ENCODE results near the gene SPEN.

The SPEN gene

DNA sequence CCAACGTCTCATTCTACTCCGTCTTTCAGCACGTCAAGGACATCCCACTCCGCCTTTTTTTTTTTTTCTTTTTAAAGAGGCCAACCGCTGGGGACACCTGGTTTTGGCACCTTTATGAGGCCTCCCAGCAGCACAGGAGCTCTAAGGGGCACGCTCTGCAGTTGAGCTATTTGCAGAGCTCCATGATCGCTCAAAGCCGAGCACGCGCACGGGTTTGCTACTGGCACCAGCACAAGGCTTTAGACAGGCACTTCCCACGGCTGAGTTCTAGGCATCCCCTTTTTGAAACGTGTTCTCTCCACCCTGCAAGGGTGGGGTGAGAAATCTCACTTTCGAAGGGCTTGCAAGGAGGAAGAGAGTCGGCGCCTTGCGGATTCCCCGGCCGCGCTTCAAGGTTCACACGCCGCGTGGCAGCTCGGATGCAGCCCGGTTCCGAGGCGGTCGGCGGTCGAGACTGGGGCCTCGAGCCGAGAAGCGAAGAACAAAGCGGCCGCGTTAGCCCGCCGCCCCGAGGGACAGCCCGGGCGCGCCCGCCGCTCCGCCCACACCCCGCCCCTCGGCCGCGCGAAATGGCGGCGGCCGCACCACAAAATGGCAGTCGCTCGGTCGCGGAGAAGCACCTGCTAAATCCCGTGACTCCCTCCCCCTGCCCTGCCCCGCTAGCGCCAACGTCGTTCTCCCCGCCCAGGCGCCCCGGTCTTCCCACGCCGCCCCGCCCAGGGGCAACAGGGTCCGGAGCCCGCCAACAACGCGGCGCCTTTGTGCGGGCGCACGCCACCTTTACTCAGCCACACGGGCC lies 12.9 kb upstream of the SPEN start (continued):
- TF ChIP-seq ZNF202 (tag by site-specific recombination; IDR thresholded peaks at IDR 0.05; ENCODE audit: borderline replicate concordance) (no peak), KLF10 (tag by site-specific recombination; IDR thresholded peaks at IDR 0.05) (peak; percentile 99), OSR2 (tag by site-specific recombination; IDR thresholded peaks at IDR 0.05) (peak; percentile 99), ZNF248 (tag by site-specific recombination; IDR thresholded peaks at IDR 0.05) (no peak), ZNF521 (tag by site-specific recombination; IDR thresholded peaks at IDR 0.05) (no peak), ZSCAN4 (tag by site-specific recombination; IDR thresholded peaks at IDR 0.05) (0 out of 2 replicates have a peak, but pooled peaks have one; percentile 2), ZXDB (tag by site-specific recombination; IDR thresholded peaks at IDR 0.05) (peak; percentile 86), ZNF571 (tag by site-specific recombination; IDR thresholded peaks at IDR 0.05) (no peak), ZNF10 (tag by site-specific recombination; IDR thresholded peaks at IDR 0.05) (peak; percentile 52; the same call in 1 of the 2 replicates), ZIC2 (tag by site-specific recombination; IDR thresholded peaks at IDR 0.05) (peak; percentile 89), ZNF692 (tag by site-specific recombination; IDR thresholded peaks at IDR 0.05) (peak; percentile 98), ZNF677 (tag by site-specific recombination; IDR thresholded peaks at IDR 0.05) (no peak), ZFHX2 (tag by site-specific recombination; conservative IDR thresholded peaks at IDR 0.05) (peak; percentile 97), ZNF670 (tag by site-specific recombination; IDR thresholded peaks at IDR 0.05; ENCODE audit: low read depth) (no peak), SP2 (tag by site-specific recombination; IDR thresholded peaks at IDR 0.05) (peak; percentile 80)
- TF ChIP-seq, protein P1, sequence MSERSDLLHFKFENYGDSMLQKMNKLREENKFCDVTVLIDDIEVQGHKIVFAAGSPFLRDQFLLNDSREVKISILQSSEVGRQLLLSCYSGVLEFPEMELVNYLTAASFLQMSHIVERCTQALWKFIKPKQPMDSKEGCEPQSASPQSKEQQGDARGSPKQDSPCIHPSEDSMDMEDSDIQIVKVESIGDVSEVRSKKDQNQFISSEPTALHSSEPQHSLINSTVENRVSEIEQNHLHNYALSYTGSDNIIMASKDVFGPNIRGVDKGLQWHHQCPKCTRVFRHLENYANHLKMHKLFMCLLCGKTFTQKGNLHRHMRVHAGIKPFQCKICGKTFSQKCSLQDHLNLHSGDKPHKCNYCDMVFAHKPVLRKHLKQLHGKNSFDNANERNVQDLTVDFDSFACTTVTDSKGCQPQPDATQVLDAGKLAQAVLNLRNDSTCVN (tag by site-specific recombination; optimal IDR thresholded peaks at IDR 0.05): peak; percentile 92
- TF ChIP-seq, protein P2, sequence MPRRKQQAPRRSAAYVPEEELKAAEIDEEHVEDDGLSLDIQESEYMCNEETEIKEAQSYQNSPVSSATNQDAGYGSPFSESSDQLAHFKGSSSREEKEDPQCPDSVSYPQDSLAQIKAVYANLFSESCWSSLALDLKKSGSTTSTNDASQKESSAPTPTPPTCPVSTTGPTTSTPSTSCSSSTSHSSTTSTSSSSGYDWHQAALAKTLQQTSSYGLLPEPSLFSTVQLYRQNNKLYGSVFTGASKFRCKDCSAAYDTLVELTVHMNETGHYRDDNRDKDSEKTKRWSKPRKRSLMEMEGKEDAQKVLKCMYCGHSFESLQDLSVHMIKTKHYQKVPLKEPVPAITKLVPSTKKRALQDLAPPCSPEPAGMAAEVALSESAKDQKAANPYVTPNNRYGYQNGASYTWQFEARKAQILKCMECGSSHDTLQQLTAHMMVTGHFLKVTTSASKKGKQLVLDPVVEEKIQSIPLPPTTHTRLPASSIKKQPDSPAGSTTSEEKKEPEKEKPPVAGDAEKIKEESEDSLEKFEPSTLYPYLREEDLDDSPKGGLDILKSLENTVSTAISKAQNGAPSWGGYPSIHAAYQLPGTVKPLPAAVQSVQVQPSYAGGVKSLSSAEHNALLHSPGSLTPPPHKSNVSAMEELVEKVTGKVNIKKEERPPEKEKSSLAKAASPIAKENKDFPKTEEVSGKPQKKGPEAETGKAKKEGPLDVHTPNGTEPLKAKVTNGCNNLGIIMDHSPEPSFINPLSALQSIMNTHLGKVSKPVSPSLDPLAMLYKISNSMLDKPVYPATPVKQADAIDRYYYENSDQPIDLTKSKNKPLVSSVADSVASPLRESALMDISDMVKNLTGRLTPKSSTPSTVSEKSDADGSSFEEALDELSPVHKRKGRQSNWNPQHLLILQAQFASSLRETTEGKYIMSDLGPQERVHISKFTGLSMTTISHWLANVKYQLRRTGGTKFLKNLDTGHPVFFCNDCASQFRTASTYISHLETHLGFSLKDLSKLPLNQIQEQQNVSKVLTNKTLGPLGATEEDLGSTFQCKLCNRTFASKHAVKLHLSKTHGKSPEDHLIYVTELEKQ (tag by site-specific recombination; IDR thresholded peaks at IDR 0.05; ENCODE audit: borderline replicate concordance): peak; percentile 38; the same call in 1 of the 2 replicates
- TF ChIP-seq, protein P3, sequence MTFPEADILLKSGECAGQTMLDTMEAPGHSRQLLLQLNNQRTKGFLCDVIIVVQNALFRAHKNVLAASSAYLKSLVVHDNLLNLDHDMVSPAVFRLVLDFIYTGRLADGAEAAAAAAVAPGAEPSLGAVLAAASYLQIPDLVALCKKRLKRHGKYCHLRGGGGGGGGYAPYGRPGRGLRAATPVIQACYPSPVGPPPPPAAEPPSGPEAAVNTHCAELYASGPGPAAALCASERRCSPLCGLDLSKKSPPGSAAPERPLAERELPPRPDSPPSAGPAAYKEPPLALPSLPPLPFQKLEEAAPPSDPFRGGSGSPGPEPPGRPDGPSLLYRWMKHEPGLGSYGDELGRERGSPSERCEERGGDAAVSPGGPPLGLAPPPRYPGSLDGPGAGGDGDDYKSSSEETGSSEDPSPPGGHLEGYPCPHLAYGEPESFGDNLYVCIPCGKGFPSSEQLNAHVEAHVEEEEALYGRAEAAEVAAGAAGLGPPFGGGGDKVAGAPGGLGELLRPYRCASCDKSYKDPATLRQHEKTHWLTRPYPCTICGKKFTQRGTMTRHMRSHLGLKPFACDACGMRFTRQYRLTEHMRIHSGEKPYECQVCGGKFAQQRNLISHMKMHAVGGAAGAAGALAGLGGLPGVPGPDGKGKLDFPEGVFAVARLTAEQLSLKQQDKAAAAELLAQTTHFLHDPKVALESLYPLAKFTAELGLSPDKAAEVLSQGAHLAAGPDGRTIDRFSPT (tag by site-specific recombination; IDR thresholded peaks at IDR 0.05): peak; percentile 76; the same call in 1 of the 2 replicates
- TF ChIP-seq, protein P4, sequence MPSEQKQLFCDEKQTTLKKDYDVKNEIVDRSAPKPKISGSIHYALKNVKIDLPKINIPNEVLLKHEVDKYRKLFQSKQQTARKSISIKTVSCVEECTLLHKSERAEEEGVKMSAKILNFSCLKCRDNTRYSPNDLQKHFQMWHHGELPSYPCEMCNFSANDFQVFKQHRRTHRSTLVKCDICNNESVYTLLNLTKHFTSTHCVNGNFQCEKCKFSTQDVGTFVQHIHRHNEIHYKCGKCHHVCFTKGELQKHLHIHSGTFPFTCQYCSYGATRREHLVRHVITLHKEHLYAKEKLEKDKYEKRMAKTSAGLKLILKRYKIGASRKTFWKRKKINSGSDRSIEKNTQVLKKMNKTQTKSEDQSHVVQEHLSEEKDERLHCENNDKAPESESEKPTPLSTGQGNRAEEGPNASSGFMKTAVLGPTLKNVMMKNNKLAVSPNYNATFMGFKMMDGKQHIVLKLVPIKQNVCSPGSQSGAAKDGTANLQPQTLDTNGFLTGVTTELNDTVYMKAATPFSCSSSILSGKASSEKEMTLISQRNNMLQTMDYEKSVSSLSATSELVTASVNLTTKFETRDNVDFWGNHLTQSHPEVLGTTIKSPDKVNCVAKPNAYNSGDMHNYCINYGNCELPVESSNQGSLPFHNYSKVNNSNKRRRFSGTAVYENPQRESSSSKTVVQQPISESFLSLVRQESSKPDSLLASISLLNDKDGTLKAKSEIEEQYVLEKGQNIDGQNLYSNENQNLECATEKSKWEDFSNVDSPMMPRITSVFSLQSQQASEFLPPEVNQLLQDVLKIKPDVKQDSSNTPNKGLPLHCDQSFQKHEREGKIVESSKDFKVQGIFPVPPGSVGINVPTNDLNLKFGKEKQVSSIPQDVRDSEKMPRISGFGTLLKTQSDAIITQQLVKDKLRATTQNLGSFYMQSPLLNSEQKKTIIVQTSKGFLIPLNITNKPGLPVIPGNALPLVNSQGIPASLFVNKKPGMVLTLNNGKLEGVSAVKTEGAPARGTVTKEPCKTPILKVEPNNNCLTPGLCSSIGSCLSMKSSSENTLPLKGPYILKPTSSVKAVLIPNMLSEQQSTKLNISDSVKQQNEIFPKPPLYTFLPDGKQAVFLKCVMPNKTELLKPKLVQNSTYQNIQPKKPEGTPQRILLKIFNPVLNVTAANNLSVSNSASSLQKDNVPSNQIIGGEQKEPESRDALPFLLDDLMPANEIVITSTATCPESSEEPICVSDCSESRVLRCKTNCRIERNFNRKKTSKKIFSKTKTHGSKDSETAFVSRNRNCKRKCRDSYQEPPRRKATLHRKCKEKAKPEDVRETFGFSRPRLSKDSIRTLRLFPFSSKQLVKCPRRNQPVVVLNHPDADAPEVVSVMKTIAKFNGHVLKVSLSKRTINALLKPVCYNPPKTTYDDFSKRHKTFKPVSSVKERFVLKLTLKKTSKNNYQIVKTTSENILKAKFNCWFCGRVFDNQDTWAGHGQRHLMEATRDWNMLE (tag by site-specific recombination; conservative IDR thresholded peaks at IDR 0.05; ENCODE audit: low read depth): peak; percentile 11; the same call in 1 of the 2 replicates
- TF ChIP-seq, protein P5, sequence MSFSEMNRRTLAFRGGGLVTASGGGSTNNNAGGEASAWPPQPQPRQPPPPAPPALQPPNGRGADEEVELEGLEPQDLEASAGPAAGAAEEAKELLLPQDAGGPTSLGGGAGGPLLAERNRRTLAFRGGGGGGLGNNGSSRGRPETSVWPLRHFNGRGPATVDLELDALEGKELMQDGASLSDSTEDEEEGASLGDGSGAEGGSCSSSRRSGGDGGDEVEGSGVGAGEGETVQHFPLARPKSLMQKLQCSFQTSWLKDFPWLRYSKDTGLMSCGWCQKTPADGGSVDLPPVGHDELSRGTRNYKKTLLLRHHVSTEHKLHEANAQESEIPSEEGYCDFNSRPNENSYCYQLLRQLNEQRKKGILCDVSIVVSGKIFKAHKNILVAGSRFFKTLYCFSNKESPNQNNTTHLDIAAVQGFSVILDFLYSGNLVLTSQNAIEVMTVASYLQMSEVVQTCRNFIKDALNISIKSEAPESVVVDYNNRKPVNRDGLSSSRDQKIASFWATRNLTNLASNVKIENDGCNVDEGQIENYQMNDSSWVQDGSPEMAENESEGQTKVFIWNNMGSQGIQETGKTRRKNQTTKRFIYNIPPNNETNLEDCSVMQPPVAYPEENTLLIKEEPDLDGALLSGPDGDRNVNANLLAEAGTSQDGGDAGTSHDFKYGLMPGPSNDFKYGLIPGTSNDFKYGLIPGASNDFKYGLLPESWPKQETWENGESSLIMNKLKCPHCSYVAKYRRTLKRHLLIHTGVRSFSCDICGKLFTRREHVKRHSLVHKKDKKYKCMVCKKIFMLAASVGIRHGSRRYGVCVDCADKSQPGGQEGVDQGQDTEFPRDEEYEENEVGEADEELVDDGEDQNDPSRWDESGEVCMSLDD (tag by site-specific recombination; IDR thresholded peaks at IDR 0.05): peak; percentile 22; the same call in 1 of the 2 replicates
